Measurements from ENCODE around the gene PCGF3. TPM values are rescaled to one million over a fixed set of nuclear protein-coding genes. Genes with fewer than 3 reads are reported as not detected.

Gene PCGF3, protein sequence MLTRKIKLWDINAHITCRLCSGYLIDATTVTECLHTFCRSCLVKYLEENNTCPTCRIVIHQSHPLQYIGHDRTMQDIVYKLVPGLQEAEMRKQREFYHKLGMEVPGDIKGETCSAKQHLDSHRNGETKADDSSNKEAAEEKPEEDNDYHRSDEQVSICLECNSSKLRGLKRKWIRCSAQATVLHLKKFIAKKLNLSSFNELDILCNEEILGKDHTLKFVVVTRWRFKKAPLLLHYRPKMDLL
- total RNA-seq: 100 TPM

DNA sequence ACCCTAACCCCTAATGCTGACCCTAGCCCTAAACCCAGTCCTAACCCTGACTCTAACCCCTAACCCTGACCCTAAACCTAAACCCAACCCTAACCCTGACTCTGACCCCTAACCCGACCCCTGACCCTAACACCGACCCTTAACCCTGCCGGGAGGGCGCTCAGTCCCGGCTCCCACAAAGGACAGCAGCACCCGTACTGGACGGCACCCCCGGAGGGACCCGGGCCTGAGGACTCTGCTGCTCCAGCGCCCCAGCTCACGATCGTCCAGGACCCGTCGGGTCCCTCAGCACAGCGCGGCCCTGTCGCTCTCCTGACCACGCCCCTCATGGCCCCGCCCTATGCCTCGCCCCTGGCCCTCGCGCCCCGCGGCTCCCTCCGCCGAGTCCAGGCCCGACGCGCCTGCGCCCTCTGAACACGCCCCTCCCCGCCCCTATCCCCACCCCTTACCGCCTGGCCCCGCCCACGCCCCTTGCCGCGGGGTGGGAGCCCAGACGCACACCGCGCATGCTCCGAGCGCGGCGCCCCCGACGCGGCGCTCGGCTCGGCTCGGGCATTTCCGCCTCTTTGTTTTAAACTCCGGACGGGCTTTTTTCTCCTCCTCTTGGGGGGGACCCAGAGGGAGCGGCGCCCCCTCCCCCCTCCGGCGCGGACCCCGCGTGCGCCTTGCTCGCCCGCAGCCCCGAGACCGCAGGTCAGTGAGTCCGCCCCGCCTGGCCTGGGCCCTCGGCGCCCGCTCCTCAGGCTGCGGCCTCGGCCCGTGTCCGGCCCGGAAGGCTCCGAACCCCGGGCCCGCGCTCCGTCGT, at the start of gene PCGF3:
Gene PCGF3, plus strand, starts transcription at position 555 of the 805 bp plus-strand sequence. CDS start 27,849 bp downstream, outside the sequence.

DNA sequence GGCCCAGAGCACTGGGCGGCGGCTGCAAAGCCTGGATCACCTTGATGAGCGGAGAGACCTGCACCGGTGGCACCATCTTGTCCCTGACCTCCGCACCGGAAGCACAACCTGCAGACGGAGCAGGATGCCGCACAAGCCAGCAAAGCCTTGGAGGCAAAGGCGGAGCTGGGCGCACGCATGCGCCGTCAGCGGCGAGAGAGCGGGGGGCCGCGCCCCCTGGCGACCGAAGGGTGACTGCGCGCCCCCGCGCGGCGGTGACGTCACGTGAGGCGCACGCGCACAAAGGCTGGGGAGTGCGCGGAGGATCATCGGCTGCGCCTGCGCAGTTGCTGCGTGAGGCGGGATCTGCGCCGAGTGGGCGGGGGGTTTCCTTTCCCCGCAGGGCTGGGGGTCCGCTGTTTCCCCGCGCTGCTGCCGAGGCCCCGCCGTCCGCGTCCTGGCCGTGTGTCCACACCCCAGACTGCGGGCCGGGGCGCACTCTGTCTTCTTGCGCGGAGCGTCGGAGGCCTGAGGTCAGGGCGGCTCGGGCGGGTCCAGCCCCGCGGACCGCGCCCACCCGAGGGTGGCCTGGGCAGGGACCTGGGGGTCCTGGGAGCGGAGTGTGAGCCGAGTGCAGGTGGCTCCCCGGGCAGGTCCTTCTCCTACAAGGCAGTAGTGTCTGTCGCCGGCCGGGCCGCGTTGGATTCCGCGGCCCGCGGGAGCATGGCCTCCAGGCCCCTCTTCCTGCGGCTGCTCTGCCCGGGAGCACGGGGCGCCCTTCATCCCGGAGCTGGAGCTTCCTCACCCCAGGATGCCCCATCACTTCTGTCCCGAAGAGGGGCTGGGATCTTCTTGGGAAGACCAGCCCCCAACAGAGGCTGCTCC, 31.2 kb upstream of the PCGF3 start, which contains the start of the genes ATP5ME and MYL5:
Gene ATP5ME, minus strand, starts transcription at position 105 of the 864 bp plus-strand sequence. Its CDS starts 29 bp downstream, at position 76.
Gene MYL5, plus strand, starts transcription at position 371 of the 864 bp plus-strand sequence. CDS start 3,485 bp downstream, outside the sequence.

GRCh38 chr4:688854-689681, 16.6 kb upstream of the PCGF3 start, which contains the start of gene SLC49A3:
Gene SLC49A3, minus strand, starts transcription at chr4:689151. Its CDS starts 24 bp downstream, at chr4:689127.

Other genes with a start within 250 kb of the PCGF3 start
- 70.1 TPM for gene ZNF721, start 206.7 kb upstream of the PCGF3 start, total RNA-seq
- 71.7 TPM for gene PIGG, start 206.6 kb upstream of the PCGF3 start, total RNA-seq
- 13.5 TPM for gene TMEM271, start 129.5 kb upstream of the PCGF3 start, total RNA-seq
- 3.4 TPM for gene PDE6B, start 80.3 kb upstream of the PCGF3 start, total RNA-seq
- gene ATP5ME, start 31.6 kb upstream of the PCGF3 start, total RNA-seq: 86.1 TPM
- 8.1 TPM for gene MYL5, start 31.3 kb upstream of the PCGF3 start, total RNA-seq
- 0.31 TPM for gene SLC49A3, start 16.7 kb upstream of the PCGF3 start, total RNA-seq
- gene CPLX1, start 120.3 kb downstream of the PCGF3 start, total RNA-seq: 2.5 TPM
- 75.7 TPM for gene GAK, start 226.5 kb downstream of the PCGF3 start, total RNA-seq
- 43.8 TPM for gene TMEM175, start 226.6 kb downstream of the PCGF3 start, total RNA-seq